Left forelimb (tissue), 1 donor: ENCODE measurements around the gene SLC16A10.
"Not testable (repeated sequence)": the region's sequence is repeated elsewhere in the genome, so short reads cannot be mapped to it uniquely, and the experiment has no call there.

Source experiments
- DNase-seq: peaks from one replicate; pipeline ENCODE4 v3.0.0-alpha.2; 2018; ENCODE audit warnings: low spot score

SLC16A10 gene

DNA sequence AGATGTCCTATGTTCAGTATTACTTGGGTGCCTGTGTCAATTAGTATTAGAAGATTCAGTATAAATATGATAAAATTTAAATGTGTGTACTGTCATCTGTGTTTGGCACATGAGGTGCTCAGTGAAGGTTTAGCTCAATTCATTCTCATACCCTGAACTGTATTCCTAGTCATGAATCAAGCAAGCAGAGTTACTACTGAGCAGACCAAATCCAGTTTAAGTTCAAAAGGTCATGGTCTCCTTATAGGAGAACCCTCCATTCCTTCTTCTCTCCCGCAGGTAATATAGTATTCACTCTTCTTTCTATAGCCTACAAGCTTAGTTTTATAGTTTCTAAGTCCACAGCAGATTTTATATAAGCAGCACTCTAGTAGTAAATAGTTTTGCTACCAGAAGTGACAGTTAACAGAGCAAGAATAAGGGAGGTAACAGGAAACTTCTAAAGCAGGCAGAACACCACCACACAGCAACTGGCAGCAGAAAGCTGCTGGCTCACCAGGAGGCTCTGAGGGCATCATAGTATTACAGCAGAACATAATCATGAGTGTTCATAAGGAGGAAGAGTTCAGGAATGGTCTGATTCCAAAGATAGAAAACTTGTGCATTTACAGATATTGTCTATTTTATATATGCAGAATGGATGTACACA lies 133.2 kb downstream of the SLC16A10 start:
- DNase-seq: no peak

GRCh38 chr6:111221804-111222203 lies 134.5 kb downstream of the SLC16A10 start:
- DNase-seq: no peak

- no peak for DNase-seq
These were observed 135.0 kb downstream of the SLC16A10 start for GRCh38 chr6:111222341-111222740.

GRCh38 chr6:111228094-111228493 lies 140.8 kb downstream of the SLC16A10 start:
- no peak for DNase-seq

DNA sequence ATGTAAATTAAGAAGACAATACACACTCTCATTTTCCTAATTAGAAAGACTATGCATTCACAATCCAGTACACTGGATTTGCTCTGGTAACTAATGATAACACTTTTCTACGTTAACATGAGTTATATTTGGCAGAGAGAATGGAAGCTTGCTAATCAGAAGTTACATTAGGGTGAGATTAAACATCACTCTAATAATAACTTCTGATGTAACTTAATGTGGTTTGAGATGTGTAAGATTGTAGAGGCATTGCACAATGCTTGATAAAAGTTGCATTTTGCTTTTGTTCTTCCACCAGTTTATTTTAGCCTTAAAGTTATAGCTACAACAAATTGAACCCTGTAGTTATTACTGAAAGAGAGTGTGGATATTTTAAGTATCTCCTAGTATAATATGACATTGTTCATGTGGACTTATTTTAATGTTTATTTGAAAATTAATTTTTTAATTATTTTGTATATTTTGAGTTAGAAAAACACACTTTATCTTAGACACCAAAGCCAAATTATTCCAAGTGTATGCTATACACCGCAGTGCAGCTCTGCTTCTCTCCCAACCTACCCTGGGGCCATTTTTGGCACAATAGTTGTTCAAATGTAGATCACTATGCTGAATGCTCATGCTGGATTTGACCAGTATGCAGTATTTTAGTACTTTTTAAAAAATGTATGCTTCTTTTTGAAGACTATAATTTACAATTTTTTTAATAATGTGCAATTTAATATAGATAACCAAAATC lies 143.2 kb downstream of the SLC16A10 start:
- DNase-seq: no peak

DNA sequence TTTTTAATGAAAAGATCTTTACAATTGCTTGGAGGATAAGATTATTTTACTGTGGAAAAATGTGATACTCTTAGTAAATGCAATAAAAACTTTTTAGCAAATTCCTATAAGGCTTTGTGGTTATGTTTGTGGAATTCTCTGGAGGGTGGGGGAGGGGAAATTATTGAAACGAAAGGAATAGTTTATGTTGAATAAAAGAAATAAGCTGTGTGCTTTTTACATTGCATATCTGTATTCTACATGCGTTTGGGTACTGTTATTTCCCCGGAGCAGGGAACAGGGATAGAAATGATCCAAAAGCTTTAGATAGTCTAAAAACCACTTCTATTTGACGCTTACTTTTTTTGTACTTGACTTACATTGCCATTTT lies 143.8 kb downstream of the SLC16A10 start:
- DNase-seq: no peak

DNA sequence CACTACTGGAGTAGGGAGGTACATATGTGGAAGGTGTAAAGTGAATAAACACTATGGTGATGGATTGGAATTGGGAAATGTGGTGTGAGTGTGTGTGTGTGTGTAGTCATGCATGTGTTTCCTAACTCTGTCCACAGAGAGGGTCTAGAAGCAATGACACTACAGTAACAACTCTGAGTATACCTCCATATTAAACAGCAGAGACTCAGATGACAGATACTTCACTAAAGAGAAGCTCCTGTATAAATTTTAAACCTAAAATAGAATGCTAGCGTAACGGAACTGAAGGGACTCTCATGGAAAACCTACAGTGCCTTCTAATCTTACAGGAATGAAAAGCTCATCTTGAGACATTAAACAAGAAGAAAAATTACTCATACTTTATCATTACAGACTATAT lies 150.5 kb downstream of the SLC16A10 start:
- no peak for DNase-seq

- no peak for DNase-seq
These were observed 151.3 kb downstream of the SLC16A10 start for GRCh38 chr6:111238464-111239119.

- DNase-seq: no peak
These were observed 152.2 kb downstream of the SLC16A10 start for GRCh38 chr6:111239461-111239860.

- no peak for DNase-seq
These were observed 155.1 kb downstream of the SLC16A10 start for GRCh38 chr6:111242452-111242851.

GRCh38 chr6:111243095-111243494 lies 155.8 kb downstream of the SLC16A10 start:
- DNase-seq: no peak

DNA sequence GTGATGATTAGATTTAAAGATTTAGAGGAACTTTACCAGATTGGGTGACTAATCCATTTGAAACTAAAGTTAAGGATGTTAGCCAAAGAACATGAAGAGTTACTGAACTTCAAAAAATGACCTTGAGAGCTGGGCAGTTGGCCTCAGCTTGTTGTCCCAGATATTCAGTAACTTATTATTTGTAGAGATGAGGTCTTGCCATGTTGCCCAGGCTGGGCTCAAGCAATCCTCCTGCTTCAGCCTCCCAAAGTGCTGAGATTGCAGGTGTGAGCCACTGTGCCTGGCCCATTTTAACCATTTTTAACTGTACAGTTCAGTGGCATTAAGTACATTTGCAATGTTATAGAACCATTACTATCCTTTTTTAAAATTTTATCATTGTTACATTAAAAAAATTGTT lies 161.5 kb downstream of the SLC16A10 start:
- no peak for DNase-seq

GRCh38 chr6:111250791-111251354 lies 163.6 kb downstream of the SLC16A10 start:
- no peak for DNase-seq

- DNase-seq: no peak
These were observed 165.4 kb downstream of the SLC16A10 start for GRCh38 chr6:111252726-111253125.

DNA sequence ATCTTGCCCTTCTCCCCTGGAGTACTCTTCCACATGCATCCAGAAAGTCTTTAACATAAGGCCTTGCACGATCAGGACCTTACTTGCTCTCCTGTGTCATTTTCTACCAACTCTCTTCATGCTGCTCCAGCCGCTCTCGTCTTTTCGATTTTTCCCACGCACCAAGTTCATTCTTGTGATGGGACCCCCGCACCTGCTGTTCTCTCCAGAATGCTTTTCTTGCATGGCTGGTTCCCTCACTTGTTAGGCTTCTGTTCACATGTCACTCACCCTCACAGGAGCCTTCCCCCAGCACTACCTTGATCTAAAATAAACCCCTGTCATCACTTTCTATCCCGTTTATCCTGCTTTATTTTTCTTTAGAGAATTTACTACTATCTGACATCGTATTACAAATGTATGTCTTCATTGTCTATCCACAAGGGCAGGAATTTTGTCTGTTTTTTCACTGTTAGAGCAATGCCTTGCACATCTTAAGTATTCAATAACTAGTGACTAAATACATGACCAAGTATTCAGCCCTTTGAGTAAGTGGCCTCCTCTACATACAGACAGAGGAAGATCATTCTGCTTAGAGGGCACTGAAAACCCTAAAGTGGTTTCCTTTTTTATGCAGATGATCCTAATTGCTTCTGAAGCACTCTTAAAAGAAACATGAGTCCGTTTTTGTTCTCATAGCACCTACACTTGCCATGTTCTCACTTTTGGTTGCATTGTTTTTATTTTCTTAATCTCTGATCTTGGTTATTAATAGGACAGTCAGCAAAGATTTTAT lies 166.9 kb downstream of the SLC16A10 start:
- DNase-seq: no peak

DNA sequence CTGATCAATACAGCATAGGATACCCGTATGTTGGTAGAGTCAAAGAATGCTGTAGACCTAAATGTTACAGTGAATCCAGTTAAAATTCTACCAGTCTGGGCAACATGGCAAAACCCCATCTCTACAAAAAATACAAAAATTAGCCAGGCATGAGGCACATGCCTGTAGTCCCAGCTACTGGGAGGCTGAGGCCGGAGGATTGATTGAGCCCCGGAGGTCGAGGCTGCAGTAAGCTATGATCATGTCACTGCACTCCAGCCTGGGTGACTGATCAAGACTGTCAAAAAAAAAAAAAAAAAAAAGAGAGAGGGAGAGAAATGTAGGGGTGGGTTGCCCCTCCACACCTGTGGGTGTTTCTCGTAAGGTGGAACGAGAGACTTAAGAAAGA lies 167.5 kb downstream of the SLC16A10 start:
- no peak for DNase-seq

DNA sequence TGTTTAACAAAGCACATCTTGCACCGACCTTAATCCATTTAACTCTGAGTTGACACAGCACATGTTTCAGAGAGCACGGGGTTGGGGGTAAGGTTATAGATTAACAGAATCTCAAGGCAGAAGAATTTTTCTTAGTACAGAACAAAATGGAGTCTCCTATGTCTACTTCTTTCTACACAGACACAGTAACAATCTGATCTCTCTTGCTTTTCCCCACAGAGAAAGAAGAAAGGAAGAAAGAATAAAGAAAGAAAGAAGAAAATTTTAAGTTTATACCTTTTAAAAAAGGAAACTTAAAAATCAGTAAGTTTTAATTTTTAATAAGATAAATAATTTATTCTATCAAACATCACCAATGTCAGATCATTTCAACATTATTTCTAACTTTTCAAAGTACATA lies 168.5 kb downstream of the SLC16A10 start:
- DNase-seq: not testable (repeated sequence)

DNA sequence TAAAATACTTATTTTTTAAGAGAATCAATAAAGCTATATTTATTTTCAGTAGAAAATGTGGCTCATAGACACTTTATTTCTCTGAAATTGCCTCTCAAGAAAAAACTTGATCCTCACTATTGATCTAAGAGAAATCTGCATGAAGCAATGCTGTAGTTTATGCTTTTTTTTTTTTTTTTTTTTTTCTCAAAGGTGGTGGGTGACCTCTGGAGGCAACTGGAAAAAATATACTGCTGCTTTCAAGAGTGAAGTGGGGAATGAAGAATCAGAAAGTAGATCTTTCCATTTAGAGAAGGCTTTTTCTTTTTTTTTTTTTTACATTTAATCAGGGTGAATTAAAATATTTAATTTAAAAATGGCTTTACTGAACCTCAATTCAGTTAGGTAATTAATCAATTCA lies 169.3 kb downstream of the SLC16A10 start:
- DNase-seq: no peak

- DNase-seq: no peak
These were observed 170.7 kb downstream of the SLC16A10 start for GRCh38 chr6:111258010-111258409.

DNA sequence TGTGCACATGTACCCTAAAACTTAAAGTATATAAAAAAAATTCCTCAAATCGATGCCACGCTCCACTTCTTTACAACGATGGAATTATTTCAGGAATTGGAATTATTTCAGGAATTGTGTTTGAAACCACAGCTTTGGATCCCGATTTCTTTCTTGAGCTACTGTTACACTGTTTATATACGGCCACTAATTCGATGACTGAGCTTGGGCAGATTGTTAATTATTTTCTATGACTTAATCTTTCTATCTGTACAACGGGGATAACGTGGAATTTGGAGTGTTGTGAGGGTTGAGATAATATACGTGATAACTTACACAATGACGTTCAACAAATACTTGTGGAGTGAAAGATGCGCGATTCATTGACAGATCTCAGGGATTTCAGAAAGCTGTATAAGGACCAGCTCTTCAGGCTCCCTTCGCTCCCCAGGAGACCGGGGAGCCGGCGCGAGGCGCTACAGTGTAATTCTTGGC lies 171.3 kb downstream of the SLC16A10 start:
- DNase-seq: no peak

DNA sequence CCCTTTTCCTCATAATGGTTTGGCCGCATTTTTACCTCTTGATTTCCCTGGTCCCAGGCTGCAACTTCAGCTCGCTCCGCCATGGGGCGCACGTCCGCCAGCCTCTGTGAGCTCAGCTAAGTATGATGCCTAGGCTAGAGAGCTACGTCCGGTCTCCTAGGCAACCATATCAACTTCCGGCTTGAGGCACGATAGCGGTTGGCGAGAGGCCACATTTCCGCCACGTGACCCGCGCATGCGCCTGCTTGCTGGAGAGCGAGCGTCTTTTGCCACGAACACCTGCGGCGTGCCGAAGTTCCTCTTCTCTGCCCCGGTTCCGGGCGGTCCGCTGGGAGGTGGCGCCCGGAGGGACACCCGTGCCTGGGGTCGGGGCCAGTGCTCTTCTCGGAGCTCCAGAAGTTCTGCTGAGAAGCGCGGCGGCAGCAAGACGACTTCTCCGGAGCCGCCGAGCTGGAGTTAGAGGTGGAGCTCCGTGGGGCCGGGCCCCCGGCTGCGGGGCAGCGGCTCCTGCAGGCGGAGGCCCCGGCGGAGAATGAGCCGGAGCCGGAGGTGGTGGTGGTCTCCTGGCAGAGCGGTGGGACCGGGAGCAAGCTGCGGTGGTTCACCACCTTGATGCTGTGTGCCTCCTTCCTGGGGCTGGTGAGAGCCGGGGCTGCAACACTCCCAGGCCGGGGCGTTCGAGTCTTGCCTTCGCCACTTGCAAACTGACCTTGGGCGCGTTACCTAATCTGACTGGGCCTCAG lies 172.0 kb downstream of the SLC16A10 start:
- peak; percentile 99 for DNase-seq
